Testis (tissue), 2 donors: Measurements from ENCODE around the gene AK4.

Source experiments
- CTCF ChIP-seq, 3 experiments: fragments of 450-650 bp in 2 of 3; fragments of 200-600 bp in 1 of 3; sonication (generic) in 1 of 3; IDR thresholded peaks; one replicate each; pipeline ENCODE4 v1.5.1; 2016 to 2019; ENCODE audit warnings: antibody characterized with exemption in 3 of 3, mild to moderate bottlenecking in 2 of 3, moderate library complexity in 1 of 3
- POLR2A ChIP-seq: fragments of 450-650 bp; IDR thresholded peaks from one replicate; pipeline ENCODE4 v1.6.1; 2017; ENCODE audit warnings: antibody characterized with exemption, mild to moderate bottlenecking, moderate library complexity

GRCh38 chr1:65277605-65278347, 129.8 kb downstream of the AK4 start:
- TF ChIP-seq CTCF (IDR thresholded peaks at IDR 0.05) (no peak), POLR2A (no peak)
